Glutamatergic neuron (in vitro differentiated cells): ENCODE results near the gene TMEM250. TPM values are rescaled to one million over a fixed set of nuclear protein-coding genes. Genes with fewer than 3 reads are reported as not detected.

Experiments
- DNase-seq: peaks from one replicate; pipeline ENCODE4 v3.0.0; 2022
- H3K27ac Mint-ChIP-seq: one replicate; pipeline ENCODE4 v1.8.0; 2020; ENCODE audit warnings: mild to moderate bottlenecking, mixed read lengths, inconsistent platforms; ENCODE audit not compliant: unreplicated experiment
- H3K27me3 Mint-ChIP-seq: one replicate; pipeline ENCODE4 v1.8.0; 2020; ENCODE audit warnings: mild to moderate bottlenecking, moderate library complexity, mixed read lengths, inconsistent platforms; ENCODE audit not compliant: unreplicated experiment
- H3K36me3 Mint-ChIP-seq: one replicate; pipeline ENCODE4 v1.8.0; 2020; ENCODE audit warnings: mild to moderate bottlenecking, mixed read lengths, inconsistent platforms; ENCODE audit not compliant: unreplicated experiment
- H3K4me1 Mint-ChIP-seq: one replicate; pipeline ENCODE4 v1.8.0; 2020; ENCODE audit warnings: mild to moderate bottlenecking, low read depth, mixed read lengths, inconsistent platforms; ENCODE audit not compliant: unreplicated experiment
- H3K4me3 Mint-ChIP-seq: one replicate; pipeline ENCODE4 v1.8.0; 2020; ENCODE audit warnings: mild to moderate bottlenecking, mixed read lengths, inconsistent platforms; ENCODE audit not compliant: unreplicated experiment
- H3K9me3 Mint-ChIP-seq: one replicate; pipeline ENCODE4 v1.8.0; 2020; ENCODE audit warnings: mild to moderate bottlenecking, moderate library complexity, mixed read lengths, inconsistent platforms; ENCODE audit not compliant: unreplicated experiment
- total RNA-seq: library from RNA; stranded (reverse); fragmentation: NEBNext Ultra II Directional; extraction: Animal tissue kit (Norgen Biotek cat#: 25700); gene quantifications from one replicate; pipeline ENCODE4 v1.2.1, GENCODE V29; 2021; ENCODE audit not compliant: unreplicated experiment
- TF ChIP-seq, protein P1 (sequence below): fragments of 200-600 bp; sonication (generic); IDR thresholded peaks from one replicate; pipeline ENCODE4 v1.5.0; 2021; ENCODE audit not compliant: partially characterized antibody, unreplicated experiment

TMEM250 gene
- total RNA-seq, 1 donor from 2014 or later, result 16.0 TPM

DNA sequence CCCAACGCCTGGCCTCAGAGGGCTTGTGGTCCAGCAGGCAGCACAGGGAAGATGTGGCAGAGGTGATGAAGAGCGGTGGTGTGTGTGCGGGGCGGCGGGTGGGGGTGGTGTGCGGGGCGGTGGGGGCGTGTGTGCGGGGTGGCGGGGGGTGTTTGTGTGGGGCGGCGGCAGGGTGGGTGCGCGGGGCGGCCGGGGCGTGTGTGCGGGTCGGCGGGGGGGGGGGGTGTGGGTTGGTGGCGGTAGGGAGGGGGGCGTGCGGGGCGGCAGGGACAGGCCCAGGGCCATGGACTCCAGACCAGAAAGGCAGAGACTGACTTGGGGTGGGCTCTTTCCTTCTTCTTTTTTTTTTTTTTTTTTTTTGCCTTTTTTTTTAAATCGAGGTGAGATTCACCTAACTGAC lies 19.1 kb downstream of the TMEM250 start:
- no peaks in the 10 kb centered on the region for H3K36me3 Mint-ChIP-seq
- H3K4me1 Mint-ChIP-seq, result peaks cover 5% of the 10 kb centered on the region
- no peak overlapping the region for H3K4me3 Mint-ChIP-seq
- TF ChIP-seq, protein P1, sequence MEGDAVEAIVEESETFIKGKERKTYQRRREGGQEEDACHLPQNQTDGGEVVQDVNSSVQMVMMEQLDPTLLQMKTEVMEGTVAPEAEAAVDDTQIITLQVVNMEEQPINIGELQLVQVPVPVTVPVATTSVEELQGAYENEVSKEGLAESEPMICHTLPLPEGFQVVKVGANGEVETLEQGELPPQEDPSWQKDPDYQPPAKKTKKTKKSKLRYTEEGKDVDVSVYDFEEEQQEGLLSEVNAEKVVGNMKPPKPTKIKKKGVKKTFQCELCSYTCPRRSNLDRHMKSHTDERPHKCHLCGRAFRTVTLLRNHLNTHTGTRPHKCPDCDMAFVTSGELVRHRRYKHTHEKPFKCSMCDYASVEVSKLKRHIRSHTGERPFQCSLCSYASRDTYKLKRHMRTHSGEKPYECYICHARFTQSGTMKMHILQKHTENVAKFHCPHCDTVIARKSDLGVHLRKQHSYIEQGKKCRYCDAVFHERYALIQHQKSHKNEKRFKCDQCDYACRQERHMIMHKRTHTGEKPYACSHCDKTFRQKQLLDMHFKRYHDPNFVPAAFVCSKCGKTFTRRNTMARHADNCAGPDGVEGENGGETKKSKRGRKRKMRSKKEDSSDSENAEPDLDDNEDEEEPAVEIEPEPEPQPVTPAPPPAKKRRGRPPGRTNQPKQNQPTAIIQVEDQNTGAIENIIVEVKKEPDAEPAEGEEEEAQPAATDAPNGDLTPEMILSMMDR, result no peak
- H3K27ac Mint-ChIP-seq, result no peak overlapping the region
- H3K9me3 Mint-ChIP-seq, result peaks cover 8% of the 10 kb centered on the region
- peaks cover 6% of the 10 kb centered on the region for H3K27me3 Mint-ChIP-seq
- no peak for DNase-seq

DNA sequence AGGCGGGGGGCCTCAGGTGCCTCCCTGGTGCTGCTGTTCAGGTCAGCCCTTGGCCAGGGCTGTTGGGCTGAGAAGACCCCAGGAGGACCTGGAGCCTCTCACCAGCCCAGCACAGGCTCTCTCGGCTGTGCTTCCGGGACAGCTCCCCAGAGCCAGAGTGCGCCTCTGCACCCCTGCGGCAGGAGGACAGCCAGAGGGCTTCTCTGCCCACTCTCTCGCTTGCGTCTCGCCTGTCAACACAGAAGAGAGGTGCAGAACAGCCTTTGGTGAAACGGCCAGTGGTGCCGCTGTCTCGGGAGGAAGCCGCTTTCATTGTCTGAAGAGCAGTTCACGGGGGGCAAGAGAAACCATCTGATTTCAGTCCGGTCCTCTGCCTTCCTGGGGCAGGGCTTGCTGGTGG lies 19.8 kb downstream of the TMEM250 start:
- Mint-ChIP-seq H3K27me3 (peaks cover 6% of the 10 kb centered on the region), H3K4me1 (no peaks in the 10 kb centered on the region), H3K4me3 (no peak overlapping the region), H3K27ac (no peak overlapping the region), H3K9me3 (peaks cover 8% of the 10 kb centered on the region), H3K36me3 (no peaks in the 10 kb centered on the region)
- no peak for DNase-seq
- TF ChIP-seq, protein P1, result no peak

DNA sequence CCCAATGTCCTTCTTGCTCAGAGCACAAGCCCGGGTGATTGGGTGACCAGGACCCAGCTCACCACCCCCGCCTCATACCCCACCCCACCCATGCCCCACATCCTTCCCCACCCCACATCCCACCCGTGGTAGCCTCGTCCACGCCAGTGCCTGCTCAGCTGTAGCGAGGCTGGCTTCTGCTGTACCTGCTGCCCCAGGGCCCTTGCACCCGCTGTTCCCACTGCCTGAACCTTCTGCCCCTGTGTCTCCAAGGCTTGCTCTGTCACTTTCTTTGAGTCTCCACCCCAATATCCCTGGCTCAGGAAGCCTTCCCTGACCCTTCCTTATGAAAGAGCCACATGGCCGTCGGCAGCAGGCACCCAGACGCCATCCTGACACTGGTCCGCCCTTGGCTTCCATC lies 20.5 kb downstream of the TMEM250 start:
- TF ChIP-seq, protein P1, result no peak
- no peak overlapping the region for H3K4me3 Mint-ChIP-seq
- H3K4me1 Mint-ChIP-seq, result no peaks in the 10 kb centered on the region
- DNase-seq, result no peak
- H3K27me3 Mint-ChIP-seq, result peaks cover 6% of the 10 kb centered on the region
- no peak overlapping the region for H3K27ac Mint-ChIP-seq
- peaks cover 8% of the 10 kb centered on the region for H3K9me3 Mint-ChIP-seq
- no peaks in the 10 kb centered on the region for H3K36me3 Mint-ChIP-seq

DNA sequence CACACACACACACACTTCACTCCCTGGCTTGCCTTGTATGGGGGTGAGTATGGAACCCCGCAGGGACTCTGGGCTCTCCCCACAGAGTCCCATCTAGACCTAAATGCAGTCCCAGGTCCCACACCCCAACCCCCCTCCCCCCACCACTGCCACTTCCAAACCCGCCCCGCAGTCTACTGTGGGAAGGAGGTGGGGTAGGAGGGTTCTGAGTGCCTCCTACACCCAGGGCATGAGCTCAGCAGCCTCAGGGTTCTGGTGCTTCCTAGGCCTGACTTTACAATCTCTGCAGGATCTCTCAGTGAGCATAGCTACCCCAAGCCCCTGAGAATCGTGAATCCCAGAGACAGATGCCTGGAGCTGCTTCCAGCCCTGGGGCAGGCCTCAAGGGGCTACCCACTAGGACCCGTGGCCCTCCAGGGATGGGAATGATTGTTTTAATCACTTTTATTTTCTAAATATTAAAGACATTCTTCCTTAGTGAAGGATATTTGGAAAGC lies 22.1 kb downstream of the TMEM250 start:
- peaks cover 8% of the 10 kb centered on the region for H3K9me3 Mint-ChIP-seq
- DNase-seq, result no peak
- peak overlapping the region; percentile 20 for H3K4me3 Mint-ChIP-seq
- TF ChIP-seq, protein P1, result no peak
- no peaks in the 10 kb centered on the region for H3K36me3 Mint-ChIP-seq
- peaks cover 10% of the 10 kb centered on the region for H3K27me3 Mint-ChIP-seq
- no peak overlapping the region for H3K27ac Mint-ChIP-seq
- H3K4me1 Mint-ChIP-seq, result peaks cover 4% of the 10 kb centered on the region

DNA sequence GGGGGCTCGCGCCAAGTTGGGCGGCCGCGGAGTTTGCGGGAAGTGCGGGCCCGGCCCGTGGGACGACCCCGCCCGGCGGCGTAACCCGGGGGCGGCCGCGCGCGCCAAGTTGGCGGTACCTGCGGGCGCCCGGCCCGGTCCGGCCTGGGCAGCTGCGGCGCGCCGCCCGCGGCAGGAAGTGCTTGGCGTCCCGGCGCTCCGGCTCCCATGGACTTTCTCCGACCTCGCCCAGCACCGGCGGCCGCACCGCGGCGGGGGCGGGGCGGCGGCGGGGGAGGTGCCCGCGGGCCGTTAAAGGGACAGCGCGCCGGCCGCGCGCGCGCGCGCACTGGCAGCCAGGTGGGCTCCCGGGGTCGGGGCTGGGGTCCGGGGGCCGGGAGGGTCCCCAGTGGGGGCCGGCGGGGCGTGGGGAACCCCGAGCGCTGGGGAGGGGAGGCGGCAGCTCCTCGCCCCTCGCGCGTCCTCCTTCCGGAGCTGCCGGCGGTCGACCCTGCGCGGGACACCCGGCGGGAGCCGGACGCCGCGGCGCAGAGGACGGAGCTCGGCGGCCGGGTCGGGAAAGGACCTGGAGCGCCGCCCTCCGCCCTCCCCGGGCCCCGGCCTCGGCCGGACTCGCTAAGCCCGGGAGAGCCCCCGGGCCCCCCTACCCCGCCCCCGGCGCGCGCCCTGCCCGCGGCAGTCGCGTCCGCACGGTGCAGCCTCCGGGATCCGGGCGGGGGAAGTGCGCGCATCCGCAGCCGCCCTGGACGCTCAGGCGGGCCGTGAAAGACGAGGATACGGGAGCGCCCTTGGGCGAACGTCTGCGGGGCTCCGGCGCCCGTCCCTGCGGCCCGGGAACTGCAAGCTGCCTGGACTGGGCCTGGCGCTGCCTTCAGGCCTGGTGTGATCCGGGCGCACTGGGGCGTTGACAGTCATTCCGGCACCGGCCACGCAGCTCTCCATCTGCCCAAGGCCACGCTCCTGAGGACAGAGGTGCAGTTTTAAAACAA lies 23.3 kb downstream of the TMEM250 start, which contains the start of gene NACC2:
NACC2 (minus strand) TSS at position 220 of the 989 bp plus-strand sequence. CDS start 44,768 bp downstream, outside the sequence.
- Mint-ChIP-seq H3K4me3 (no peak within 1 kb of the TSS), H3K4me1 (peaks cover 6% of the 10 kb centered on the region), H3K9me3 (peaks cover 8% of the 10 kb centered on the region), H3K27ac (no peak within 1 kb of the TSS), H3K36me3 (no peaks in the 10 kb centered on the region), H3K27me3 (peaks cover 10% of the 10 kb centered on the region)
- no peak for DNase-seq
- TF ChIP-seq, protein P1, result no peak
